Kidney (tissue), 14 donors: ENCODE data around the gene HLA-DOB. TPM values are rescaled to one million over a fixed set of nuclear protein-coding genes. Genes with fewer than 3 reads are reported as not detected.

ENCODE experiments used
- DNase-seq, 5 donors: peaks; one replicate each; pipeline ENCODE4 v3.0.0-alpha.2; 2013 to 2020
- FAIRE-seq: peaks from 2 replicates; lab custom pipeline; 2012; peaks lifted over from hg19 to GRCh38; lab: Jason Lieb, UNC
- H3K27ac ChIP-seq, 2 donors: one replicate each; pipeline ENCODE4 v1.7.0; 2013; ENCODE audit warnings: low read depth in 2 of 2, low read length in 2 of 2, inconsistent platforms in 1 of 2
- H3K27me3 ChIP-seq: one replicate; pipeline ENCODE4 v1.7.1; 2013; ENCODE audit warnings: low read length, inconsistent platforms; ENCODE audit not compliant: control insufficient read depth, insufficient read depth
- H3K36me3 ChIP-seq, 3 donors: one replicate each; pipeline versions ENCODE4 v1.7.0 to v1.7.1; 2013; ENCODE audit warnings: low read length in 3 of 3, control low read depth in 1 of 3, inconsistent platforms in 1 of 3; ENCODE audit not compliant: insufficient read depth in 3 of 3, control insufficient read depth in 2 of 3
- H3K4me1 ChIP-seq, 3 donors: one replicate each; pipeline versions ENCODE4 v1.7.0 to v1.7.1; 2013; ENCODE audit warnings: low read length in 3 of 3, inconsistent platforms in 1 of 3, low read depth in 1 of 3; ENCODE audit not compliant: control insufficient read depth in 2 of 3, insufficient read depth in 2 of 3
- H3K4me3 ChIP-seq, 3 donors: one replicate each; pipeline versions ENCODE4 v1.7.0 to v1.8.1; 2013; ENCODE audit warnings: low read length in 3 of 3, control low read depth in 1 of 3, inconsistent platforms in 1 of 3
- H3K9ac ChIP-seq, 3 donors: one replicate each; pipeline versions ENCODE4 v1.7.0 to v1.7.1; 2013; ENCODE audit warnings: low read length in 3 of 3, control low read depth in 1 of 3, inconsistent platforms in 1 of 3
- H3K9me3 ChIP-seq, 3 donors: one replicate each; pipeline versions ENCODE4 v1.7.0 to v1.7.1; 2013; ENCODE audit warnings: low read length in 3 of 3, control low read depth in 1 of 3, inconsistent platforms in 1 of 3; ENCODE audit not compliant: control insufficient read depth in 2 of 3, insufficient read depth in 1 of 3
- intact Hi-C: fragments of 100-400 bp; cut with DNase I; formaldehyde crosslinking; loops from one replicate; pipeline ENCODE4 v1.11.1; 2022
- polyA plus RNA-seq: library from polyadenylated mRNA; stranded (reverse); fragments of 350-450 nt; fragmentation: Illumina TruSeq; extraction: RNeasy Lipid Tissue Mini Kit (QIAGEN cat#74804); gene quantifications from one replicate; pipeline ENCODE4 v1.2.3, GENCODE V29; 2014; ENCODE audit warnings: low read depth, low replicate concordance; ENCODE audit not compliant: insufficient read depth
- total RNA-seq: library from RNA; stranded (reverse); fragmentation: NEBNext Ultra II Directional; extraction: Animal tissue kit (Norgen Biotek cat#: 25700); gene quantifications from one replicate; pipeline ENCODE4 v1.2.1, GENCODE V29; 2021
- TF ChIP-seq, protein P1 (sequence below): IDR thresholded peaks from 3 replicates; pipeline ENCODE4 v1.5.1; 2012; ENCODE audit warnings: mild to moderate bottlenecking, moderate library complexity, borderline replicate concordance; ENCODE audit not compliant: insufficient read depth; ENCODE audit errors: extremely low read depth
- donor health status: control.
- donor health status: control.
- donor health status: control.
- donor health status: control.
- donor health status: control.
- donor health status: DM: yes; HTN: yes; CAD: no.
- donor health status: Normal renal cell carcinoma (clear cell type).

Gene HLA-DOB
- total and polyA plus RNA-seq, 2 donors from 2014 or later: 1.9 to 6.1 TPM

- Histone ChIP-seq H3K9me3 (no peaks in the 10 kb centered on the region), H3K9ac (peak overlapping the region in 1 of 3 donors; percentile 95), H3K4me1 (peaks cover 0 to 16% (median 0%) of the 10 kb centered on the region in 3 donors), H3K27ac (peak overlapping the region in 1 of 2 donors; percentile 97), H3K36me3 (peaks cover 0 to 20% (median 9%) of the 10 kb centered on the region in 3 donors), H3K27me3 (no peaks in the 10 kb centered on the region), H3K4me3 (peak overlapping the region in 2 of 3 donors; percentile 93 to 97)
- intact Hi-C loops: no loop called here
- TF ChIP-seq, protein P1, sequence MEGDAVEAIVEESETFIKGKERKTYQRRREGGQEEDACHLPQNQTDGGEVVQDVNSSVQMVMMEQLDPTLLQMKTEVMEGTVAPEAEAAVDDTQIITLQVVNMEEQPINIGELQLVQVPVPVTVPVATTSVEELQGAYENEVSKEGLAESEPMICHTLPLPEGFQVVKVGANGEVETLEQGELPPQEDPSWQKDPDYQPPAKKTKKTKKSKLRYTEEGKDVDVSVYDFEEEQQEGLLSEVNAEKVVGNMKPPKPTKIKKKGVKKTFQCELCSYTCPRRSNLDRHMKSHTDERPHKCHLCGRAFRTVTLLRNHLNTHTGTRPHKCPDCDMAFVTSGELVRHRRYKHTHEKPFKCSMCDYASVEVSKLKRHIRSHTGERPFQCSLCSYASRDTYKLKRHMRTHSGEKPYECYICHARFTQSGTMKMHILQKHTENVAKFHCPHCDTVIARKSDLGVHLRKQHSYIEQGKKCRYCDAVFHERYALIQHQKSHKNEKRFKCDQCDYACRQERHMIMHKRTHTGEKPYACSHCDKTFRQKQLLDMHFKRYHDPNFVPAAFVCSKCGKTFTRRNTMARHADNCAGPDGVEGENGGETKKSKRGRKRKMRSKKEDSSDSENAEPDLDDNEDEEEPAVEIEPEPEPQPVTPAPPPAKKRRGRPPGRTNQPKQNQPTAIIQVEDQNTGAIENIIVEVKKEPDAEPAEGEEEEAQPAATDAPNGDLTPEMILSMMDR: no peak
- FAIRE-seq (no peak), DNase-seq (no peak)
These were observed 25.9 kb upstream of the HLA-DOB start for GRCh38 chr6:32842690-32843089.

DNA sequence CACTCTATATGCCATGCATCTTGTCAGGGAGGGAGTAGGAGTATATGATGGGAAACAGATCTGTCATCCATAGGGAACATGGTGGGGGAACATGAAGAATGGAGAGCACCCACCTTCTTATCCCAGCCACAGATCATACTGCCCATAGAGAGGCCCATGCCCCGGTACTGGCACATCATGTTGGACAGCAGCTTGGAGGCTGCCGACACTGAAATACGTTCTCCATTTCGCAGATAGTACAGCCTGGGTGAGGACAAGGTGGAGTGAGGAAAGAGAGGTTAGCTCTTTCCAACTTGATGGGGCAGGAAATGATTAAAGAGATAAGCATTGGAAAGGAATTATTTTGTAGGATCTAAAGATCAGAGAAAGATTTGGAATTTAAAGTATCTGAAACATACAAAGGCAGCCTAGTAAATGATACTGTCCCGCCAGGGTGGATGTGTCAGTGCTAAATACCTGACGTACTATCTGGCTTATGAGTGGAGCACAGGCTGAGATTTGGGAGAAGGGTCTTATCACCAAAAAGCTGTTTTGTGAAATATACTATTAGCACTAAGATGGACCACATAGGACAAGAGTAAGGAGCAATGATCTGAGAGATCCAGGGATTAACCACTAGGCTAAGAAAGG lies 25.3 kb upstream of the HLA-DOB start:
- Histone ChIP-seq H3K27ac (no peak overlapping the region), H3K36me3 (peaks cover 0 to 16% (median 3%) of the 10 kb centered on the region in 3 donors), H3K4me1 (peaks cover 0 to 18% (median 0%) of the 10 kb centered on the region in 3 donors), H3K9me3 (no peaks in the 10 kb centered on the region), H3K4me3 (no peak overlapping the region), H3K27me3 (no peaks in the 10 kb centered on the region), H3K9ac (no peak overlapping the region)
- DNase-seq (no peak), FAIRE-seq (no peak)
- TF ChIP-seq, protein P1: no peak
- intact Hi-C loops: no loop called here

DNA sequence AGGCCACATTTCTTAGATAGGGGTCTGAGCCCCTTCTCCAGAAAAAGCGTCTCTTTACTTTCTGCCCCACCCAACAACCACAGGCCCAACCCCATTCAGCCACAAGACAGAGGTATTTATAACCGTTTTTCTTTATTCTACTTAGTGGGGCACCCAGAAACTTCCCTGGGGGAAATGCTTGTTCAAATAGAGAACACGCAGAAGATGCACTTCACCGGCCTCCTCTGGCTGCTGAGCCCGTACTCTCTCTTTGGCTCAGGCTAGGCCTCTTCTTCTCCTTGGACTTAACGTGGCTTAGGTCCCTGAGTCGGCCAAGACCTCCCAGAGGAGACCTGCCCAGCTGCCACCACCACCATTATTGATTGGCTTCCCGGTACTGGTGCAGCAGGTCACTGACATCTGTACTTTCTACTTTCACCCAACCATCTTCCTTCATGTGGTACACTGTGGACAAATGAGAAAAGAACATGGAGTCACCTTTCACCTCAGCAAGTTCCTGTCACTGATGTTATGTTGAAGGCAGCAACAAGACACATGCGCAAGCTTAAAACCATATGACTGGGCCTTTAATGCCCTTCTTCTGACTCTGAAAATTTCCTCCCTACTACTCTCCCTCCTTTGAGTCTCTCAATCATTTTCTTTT lies 23.9 kb upstream of the HLA-DOB start:
- Histone ChIP-seq H3K27me3 (no peaks in the 10 kb centered on the region), H3K4me1 (peaks cover 0 to 15% (median 0%) of the 10 kb centered on the region in 3 donors), H3K36me3 (peaks cover 0 to 14% (median 0%) of the 10 kb centered on the region in 3 donors), H3K27ac (no peak overlapping the region), H3K4me3 (no peak overlapping the region), H3K9me3 (no peaks in the 10 kb centered on the region), H3K9ac (no peak overlapping the region)
- FAIRE-seq (no peak), DNase-seq (no peak)
- intact Hi-C loops: no loop called here
- TF ChIP-seq, protein P1: no peak
